NCI-H524 treated with DMSO at 0.1 percent for 48 hours (cell line): Measurements from ENCODE around the gene ELMO2.
A peak's percentile ranks its signal among the peaks of the same experiment; 100 is the strongest.

ENCODE experiments used
- DNase-seq: peaks from one replicate; lab custom pipeline; 2025; lab: John Stamatoyannopoulos, UW

Gene ELMO2

GRCh38 chr20:46350201-46350985 lies 56.0 kb downstream of the ELMO2 start:
- no peak for DNase-seq

DNA sequence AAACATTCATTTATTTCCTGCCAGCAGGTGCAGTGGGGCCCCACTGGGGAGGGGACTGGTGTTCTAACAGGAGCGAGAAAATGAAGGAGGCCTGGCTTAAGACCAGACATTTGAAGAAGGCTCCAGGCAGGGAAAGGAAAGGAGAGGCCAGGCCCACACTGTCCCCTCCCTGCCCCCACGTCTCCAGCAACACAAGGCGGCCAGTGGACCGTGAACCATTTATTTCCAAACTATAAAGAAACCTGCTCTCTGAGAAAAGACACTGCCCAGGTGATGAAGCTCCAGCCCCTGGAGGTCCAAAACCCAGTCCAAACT lies 56.7 kb downstream of the ELMO2 start:
- no peak for DNase-seq

GRCh38 chr20:46349035-46349741 lies 57.2 kb downstream of the ELMO2 start:
- DNase-seq, result no peak

GRCh38 chr20:46347841-46348803 lies 58.3 kb downstream of the ELMO2 start:
- DNase-seq, result peak; percentile 36

GRCh38 chr20:46346770-46347169 lies 59.6 kb downstream of the ELMO2 start:
- no peak for DNase-seq

GRCh38 chr20:46344488-46345162 lies 61.8 kb downstream of the ELMO2 start:
- DNase-seq, result no peak

GRCh38 chr20:46343975-46344357 lies 62.4 kb downstream of the ELMO2 start:
- DNase-seq, result no peak

DNA sequence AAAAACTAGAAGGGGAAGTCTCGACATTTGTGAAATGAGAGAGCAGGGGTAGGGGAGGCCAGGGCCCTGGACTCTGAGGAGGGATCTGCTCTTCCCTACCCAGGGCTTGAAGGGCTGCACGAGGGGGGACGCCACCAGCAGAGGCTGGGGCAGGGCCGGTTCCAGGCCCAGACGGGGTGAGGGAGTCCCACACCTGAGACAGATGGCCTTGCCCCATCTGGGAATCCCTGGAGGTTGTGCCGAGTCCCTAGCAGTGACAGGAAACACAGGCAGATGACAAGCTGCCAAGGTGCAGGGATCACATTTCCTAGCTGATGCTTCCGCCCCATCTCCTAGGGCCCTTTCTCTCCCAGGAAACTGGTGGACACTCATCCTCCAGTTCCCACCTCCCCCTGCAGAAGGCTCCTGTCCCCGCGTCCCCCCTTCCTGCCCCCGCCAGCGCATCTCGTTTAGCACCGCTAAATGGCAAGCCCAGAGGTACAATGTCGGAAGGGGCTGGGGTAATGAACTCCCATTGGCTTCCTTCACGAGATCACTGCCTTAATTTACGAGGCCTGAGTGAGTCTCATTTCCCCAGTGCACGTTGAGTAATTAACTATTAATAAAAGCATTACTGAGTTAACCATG lies 63.0 kb downstream of the ELMO2 start:
- peak; percentile 78 for DNase-seq

DNA sequence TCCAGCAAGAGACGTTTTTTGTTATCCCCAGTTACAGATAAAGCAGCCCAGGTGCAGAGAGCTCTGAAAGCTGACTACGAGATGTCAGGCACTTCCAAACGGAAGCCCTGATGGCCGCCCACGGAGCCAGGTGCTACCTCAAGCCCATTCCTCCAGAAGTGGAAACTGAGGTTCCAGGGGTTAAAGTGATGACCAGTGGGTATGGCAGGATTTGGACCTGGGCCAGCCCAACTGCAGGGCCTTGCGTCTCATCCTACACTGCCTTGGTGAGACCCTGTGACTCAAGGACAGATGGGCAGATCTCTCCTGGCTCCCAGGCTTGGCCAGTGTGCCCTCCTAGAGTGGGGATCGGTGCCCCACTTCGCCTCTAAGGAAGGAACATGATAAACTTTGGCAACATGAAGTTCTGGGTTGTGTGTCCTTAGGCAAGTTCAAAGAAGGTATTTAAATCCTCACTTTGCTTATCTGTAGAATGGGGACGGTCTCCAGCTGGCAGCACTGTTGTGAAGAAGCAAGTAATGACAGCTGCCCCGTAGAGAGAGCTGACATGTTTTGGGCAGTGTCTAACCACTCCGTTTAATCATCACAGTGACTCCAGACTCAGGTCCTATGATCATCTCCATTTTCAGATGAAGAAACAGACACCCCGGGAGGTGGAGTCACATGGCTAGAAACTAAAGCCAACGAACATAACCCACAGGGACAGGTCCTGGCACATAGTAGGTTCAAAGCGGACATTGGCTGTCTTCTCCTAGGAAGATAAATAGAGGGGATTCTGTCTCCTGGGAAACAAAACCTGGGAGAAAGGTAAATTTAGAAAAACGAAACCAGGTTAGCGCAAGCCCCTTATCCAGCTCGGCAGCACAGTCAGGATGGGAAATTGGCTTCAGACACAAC lies 63.7 kb downstream of the ELMO2 start:
- DNase-seq, result no peak

- no peak for DNase-seq
Measured at GRCh38 chr20:46342010-46342378, 64.4 kb downstream of the ELMO2 start.

DNA sequence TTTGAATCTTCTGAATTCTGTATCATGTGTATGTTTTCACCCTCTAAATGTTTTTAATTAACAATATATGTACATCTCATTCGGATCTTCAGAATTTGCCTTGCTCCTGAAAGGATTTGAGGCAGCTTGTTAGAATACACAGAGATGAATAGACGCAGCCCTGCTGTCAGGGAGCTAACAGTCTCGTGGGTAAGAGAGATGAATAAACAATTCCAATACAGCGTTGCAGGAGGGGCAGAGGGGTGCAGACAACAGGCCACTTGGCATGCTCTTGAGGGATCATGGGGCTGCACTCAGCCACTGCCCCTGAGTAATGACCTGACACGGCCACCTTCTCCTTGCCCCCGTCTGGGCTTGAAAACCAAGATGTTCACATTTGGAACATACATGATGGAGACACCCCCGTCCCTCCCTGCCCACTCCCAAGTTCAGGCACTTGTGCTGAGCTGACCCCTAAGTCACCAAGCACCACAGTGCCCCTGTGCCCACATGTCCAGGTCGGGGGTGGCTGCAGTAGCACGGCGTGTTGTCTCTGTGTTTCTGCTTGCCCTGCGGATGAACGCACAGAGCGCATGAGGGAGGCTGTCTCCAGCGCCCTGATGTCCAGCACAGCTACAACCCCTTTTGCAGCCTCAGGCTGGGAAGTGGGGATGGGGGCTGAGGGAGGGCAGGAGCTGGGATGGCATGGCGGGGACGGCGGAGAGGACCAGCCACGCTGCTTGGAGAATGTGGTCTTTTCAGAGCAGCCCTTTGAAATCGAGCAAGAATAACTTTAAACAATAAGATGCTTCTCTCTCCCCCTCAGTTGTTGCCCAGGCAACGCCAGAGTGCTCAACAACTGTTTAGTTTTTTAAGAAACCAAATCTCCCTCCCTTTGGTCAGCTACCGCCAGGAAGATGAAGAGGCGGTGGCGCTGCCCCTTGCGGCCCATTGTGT lies 65.1 kb downstream of the ELMO2 start:
- DNase-seq, result no peak

GRCh38 chr20:46339037-46339436 lies 67.4 kb downstream of the ELMO2 start:
- DNase-seq, result no peak

- DNase-seq, result no peak
Measured at GRCh38 chr20:46336735-46337134, 69.7 kb downstream of the ELMO2 start.

GRCh38 chr20:46334303-46334904 lies 72.0 kb downstream of the ELMO2 start:
- DNase-seq, result no peak

DNA sequence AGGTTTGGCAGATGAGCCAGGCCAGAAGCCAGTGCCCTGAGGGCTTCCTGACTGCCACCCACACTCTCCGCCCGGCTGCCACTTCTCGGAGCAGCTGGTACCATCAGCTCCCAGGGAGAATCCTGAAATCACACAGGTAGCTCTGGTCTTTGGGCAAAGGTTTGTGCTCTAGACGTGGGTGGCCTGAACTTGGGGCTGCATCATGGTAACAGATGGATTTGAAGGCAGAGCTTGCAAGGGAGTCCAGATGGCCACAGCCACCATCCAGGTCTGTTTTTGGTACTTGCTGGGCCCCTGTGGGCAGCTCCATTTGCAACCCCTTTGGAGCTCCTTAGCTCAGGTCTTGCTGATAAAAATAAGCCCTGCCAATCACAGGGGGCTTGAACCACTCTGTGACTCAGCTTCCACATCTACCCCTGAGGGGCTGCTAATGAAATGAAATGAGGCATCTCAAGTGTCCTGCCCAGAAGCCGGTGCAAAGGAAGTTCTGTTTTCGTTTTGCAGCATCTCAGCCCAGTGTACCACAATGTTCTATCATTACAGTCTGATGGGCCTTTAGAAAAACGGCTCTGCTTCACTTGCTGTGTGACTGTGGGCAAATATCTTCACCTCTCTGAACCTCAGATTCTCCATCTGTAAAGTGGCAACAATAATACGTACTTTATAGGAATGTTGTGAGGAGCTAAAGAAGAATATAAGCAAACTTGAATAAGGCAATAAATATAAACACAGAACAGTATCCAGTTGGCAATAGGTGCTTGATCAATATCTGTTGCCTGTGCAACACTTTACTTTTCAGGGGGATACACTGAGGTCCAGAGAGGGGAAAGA lies 73.0 kb downstream of the ELMO2 start:
- DNase-seq, result peak; percentile 60

GRCh38 chr20:46332373-46333160 lies 73.8 kb downstream of the ELMO2 start:
- peak; percentile 59 for DNase-seq
